Colonic mucosa (tissue), 4 donors: ENCODE results near the gene ST8SIA3. TPM values are rescaled to one million over a fixed set of nuclear protein-coding genes. Genes with fewer than 3 reads are reported as not detected.

Source experiments
- DNase-seq: peaks from one replicate; pipeline ENCODE4 v3.0.0-alpha.2; 2020
- H3K27ac ChIP-seq: fragments of 200-600 bp; one replicate; pipeline ENCODE4 v1.8.0; 2021
- H3K27me3 ChIP-seq: fragments of 200-600 bp; one replicate; pipeline ENCODE4 v1.8.0; 2021
- H3K36me3 ChIP-seq: fragments of 200-600 bp; one replicate; pipeline ENCODE4 v1.8.0; 2021
- H3K4me1 ChIP-seq: fragments of 200-600 bp; one replicate; pipeline ENCODE4 v1.8.0; 2021; ENCODE audit warnings: mild to moderate bottlenecking
- H3K4me3 ChIP-seq: fragments of 200-600 bp; one replicate; pipeline ENCODE4 v1.8.0; 2021
- H3K9ac ChIP-seq, 2 donors: one replicate each; pipeline ENCODE4 v1.7.0; 2013; ENCODE audit warnings: control low read depth in 2 of 2, low read depth in 2 of 2, low read length in 2 of 2
- H3K9me3 ChIP-seq: fragments of 200-600 bp; one replicate; pipeline ENCODE4 v1.8.0; 2021
- intact Hi-C: fragments of 100-400 bp; cut with DNase I; formaldehyde crosslinking; loops from one replicate; pipeline ENCODE4 v1.14.1; 2022
- total RNA-seq, 2 donors: library from RNA; stranded (reverse); fragmentation: NEBNext Ultra II Directional in 1 of 2; extraction: Animal tissue kit (Norgen Biotek cat#: 25700) in 1 of 2; gene quantifications; one replicate each; pipeline ENCODE4 v1.2.1, GENCODE V29; 2021
- TF ChIP-seq, protein P1 (sequence below): fragments of 200-600 bp; IDR thresholded peaks from one replicate; pipeline ENCODE4 v1.8.0; 2022; ENCODE audit warnings: antibody characterized with exemption, mild to moderate bottlenecking
- donor health status: healthy.
- donor health status: DM: no; HTN: no; CAD: no.
- donor health status: DM: no; HTN: no; CAD: no.

Gene ST8SIA3
- total RNA-seq, 2 donors from 2014 or later, result 0.05 TPM

DNA sequence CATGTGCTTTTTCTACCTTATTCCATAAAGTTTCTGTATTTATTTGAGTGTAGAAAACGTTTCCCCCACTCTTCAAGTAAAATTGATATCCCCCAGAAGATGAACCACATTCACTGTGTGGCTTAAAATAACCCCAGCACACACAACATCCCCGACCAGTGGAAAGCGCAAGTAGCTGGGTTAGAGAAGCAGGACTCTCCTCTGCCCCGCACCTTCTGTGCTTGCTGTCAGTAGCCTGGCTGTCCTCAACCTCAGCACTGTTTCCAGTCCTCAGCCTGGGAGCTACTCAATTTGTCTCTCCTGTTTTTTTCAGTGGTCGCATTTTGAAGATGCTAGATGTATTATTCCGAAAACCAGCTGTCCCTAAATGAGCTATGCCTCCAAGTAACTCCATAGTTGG is 18.0 kb upstream of the ST8SIA3 start:
- no peaks in the 10 kb centered on the region for H3K36me3 ChIP-seq
- H3K4me1 ChIP-seq, result no peaks in the 10 kb centered on the region
- H3K4me3 ChIP-seq, result no peak overlapping the region
- TF ChIP-seq, protein P1, sequence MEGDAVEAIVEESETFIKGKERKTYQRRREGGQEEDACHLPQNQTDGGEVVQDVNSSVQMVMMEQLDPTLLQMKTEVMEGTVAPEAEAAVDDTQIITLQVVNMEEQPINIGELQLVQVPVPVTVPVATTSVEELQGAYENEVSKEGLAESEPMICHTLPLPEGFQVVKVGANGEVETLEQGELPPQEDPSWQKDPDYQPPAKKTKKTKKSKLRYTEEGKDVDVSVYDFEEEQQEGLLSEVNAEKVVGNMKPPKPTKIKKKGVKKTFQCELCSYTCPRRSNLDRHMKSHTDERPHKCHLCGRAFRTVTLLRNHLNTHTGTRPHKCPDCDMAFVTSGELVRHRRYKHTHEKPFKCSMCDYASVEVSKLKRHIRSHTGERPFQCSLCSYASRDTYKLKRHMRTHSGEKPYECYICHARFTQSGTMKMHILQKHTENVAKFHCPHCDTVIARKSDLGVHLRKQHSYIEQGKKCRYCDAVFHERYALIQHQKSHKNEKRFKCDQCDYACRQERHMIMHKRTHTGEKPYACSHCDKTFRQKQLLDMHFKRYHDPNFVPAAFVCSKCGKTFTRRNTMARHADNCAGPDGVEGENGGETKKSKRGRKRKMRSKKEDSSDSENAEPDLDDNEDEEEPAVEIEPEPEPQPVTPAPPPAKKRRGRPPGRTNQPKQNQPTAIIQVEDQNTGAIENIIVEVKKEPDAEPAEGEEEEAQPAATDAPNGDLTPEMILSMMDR, result no peak
- no peaks in the 10 kb centered on the region for H3K9me3 ChIP-seq
- no peaks in the 10 kb centered on the region for H3K27me3 ChIP-seq
- DNase-seq, result no peak
- intact Hi-C loops, result no loop called here
- H3K27ac ChIP-seq, result no peak overlapping the region
- no peak overlapping the region for H3K9ac ChIP-seq

DNA sequence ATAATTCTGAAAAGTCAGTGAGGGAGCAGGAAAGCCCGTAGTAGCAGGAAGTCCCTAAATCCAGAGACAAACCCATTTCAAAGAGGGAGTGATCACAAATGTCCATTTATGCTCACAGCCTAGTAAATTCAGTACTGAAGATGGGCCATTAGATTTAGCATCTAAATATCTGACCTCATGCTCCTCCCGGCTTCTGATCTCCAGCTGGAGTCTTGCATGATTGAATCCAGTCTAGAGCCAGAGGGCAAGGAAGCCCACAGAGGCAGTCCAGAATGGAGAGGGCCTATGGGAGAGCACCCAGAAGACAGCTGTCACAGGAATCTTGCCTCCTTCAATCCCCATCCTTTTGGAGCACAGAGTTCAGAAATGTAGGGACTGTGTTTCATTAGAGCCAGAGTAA is 16.0 kb upstream of the ST8SIA3 start:
- H3K9me3 ChIP-seq, result no peaks in the 10 kb centered on the region
- no peaks in the 10 kb centered on the region for H3K36me3 ChIP-seq
- H3K27ac ChIP-seq, result no peak overlapping the region
- DNase-seq, result no peak
- TF ChIP-seq, protein P1, result no peak
- H3K9ac ChIP-seq, result no peak overlapping the region
- intact Hi-C loops, result no loop called here
- no peaks in the 10 kb centered on the region for H3K4me1 ChIP-seq
- no peaks in the 10 kb centered on the region for H3K27me3 ChIP-seq
- no peak overlapping the region for H3K4me3 ChIP-seq

DNA sequence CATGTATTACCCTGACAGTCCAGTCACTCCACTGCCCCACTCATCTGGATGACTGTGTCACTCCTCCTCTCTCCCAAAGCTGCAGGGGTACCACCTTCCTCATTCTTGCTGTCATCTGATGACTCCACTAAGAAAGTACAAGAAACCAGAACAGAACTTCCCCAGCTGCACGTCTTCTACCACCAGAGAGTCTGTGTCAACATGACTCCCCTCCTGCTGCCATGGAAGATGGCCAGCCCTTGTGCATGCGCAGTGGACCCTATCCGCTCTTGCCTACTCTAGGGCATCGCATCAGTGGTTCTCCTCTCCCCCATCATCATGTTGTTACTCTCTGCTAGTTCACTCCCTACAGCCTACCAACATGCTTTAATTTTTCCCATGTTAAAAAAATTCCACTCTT is 14.5 kb upstream of the ST8SIA3 start:
- H3K4me1 ChIP-seq, result no peaks in the 10 kb centered on the region
- H3K27ac ChIP-seq, result no peak overlapping the region
- no peaks in the 10 kb centered on the region for H3K27me3 ChIP-seq
- intact Hi-C loops, result no loop called here
- no peaks in the 10 kb centered on the region for H3K9me3 ChIP-seq
- TF ChIP-seq, protein P1, result no peak
- no peak overlapping the region for H3K4me3 ChIP-seq
- no peak for DNase-seq
- no peak overlapping the region for H3K9ac ChIP-seq
- H3K36me3 ChIP-seq, result no peaks in the 10 kb centered on the region

DNA sequence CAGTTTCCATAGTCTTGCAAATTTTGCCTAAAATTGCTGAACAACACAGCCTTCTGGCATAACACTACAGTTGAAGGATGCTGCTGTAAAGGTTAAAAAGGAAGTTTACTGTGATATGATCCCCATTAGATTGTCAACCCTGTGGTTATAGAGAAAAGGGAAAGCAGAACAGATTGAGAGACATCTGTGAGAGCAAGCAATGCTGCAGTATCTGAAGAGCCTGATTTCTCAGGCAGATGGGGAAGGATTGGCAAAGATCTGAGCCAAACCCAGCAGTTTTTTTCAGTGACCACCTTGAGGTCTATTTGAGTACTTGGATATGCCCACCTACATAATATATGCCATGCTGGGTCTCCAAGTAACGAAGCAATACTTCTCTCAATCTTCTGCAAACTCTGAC is 8.5 kb upstream of the ST8SIA3 start:
- no peak for DNase-seq
- TF ChIP-seq, protein P1, result no peak
- Histone ChIP-seq H3K4me3 (no peak overlapping the region), H3K9me3 (no peaks in the 10 kb centered on the region), H3K27me3 (no peaks in the 10 kb centered on the region), H3K9ac (no peak overlapping the region), H3K36me3 (no peaks in the 10 kb centered on the region), H3K27ac (no peak overlapping the region), H3K4me1 (no peaks in the 10 kb centered on the region)
- intact Hi-C loops, result no loop called here

DNA sequence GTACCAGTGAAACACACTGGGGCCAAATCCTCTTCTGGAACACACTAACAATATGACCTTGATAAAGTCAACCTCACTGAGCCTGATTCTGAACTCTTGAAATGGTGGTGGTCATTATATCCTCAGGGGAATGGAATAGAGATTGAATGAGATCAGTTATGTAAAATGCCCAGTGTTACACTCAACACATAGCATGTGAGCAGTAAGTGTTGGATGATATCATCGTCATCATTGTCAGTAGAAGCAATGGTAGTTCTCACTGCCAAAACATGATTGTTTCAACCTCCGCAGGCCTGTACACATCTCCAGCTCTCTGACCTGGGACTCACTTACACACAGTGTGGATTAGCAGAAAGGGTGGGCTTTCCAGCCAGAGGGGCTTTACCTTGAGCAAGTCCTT is 5.5 kb upstream of the ST8SIA3 start:
- H3K9me3 ChIP-seq, result no peaks in the 10 kb centered on the region
- DNase-seq, result no peak
- H3K27me3 ChIP-seq, result no peaks in the 10 kb centered on the region

More for the DNA sequence above, 5.5 kb upstream of the ST8SIA3 start:
- Histone ChIP-seq H3K4me3 (no peak overlapping the region), H3K27ac (no peak overlapping the region), H3K36me3 (no peaks in the 10 kb centered on the region), H3K4me1 (no peaks in the 10 kb centered on the region), H3K9ac (no peak overlapping the region)
- intact Hi-C loops, result no loop called here
- TF ChIP-seq, protein P1, result no peak
